ENCODE data around the gene GAPVD1.

GRCh38 chr9:125397736-125398135 lies 136.1 kb downstream of the GAPVD1 start:
- no peak for TF ChIP-seq CTCF (IDR thresholded peaks at IDR 0.05; ENCODE audit: low read depth, low read length)
- no peak for TF ChIP-seq EZH2phosphoT487 (IDR thresholded peaks at IDR 0.05; ENCODE audit: low read depth)
